Measurements from ENCODE around the gene VPS33B. TPM values are rescaled to one million over a fixed set of nuclear protein-coding genes. Genes with fewer than 3 reads are reported as not detected.

The VPS33B gene
- total RNA-seq, 1 experiment from 2014 or later: 19.5 TPM

- peak overlapping the region; percentile 60 for H3K27ac ChIP-seq (ENCODE audit: low read depth, low read length, poor library complexity, severe bottlenecking)
- no peaks in the 10 kb centered on the region for H3K9me3 ChIP-seq (ENCODE audit: low read depth, low read length, poor library complexity, severe bottlenecking)
- ChIA-PET CTCF (no interaction called here), POLR2A (ENCODE audit: low non-redundant PET) (no interaction called here)
- H3K36me3 ChIP-seq (ENCODE audit: insufficient read depth, low read length, poor library complexity, severe bottlenecking): peaks cover 100% of the 10 kb centered on the region
- no TSS peak for BruUV-seq (replicated peaks)
- intact Hi-C loops (cut with micrococcal nuclease; ENCODE audit: unreplicated experiment): no loop called here
- H3K27me3 ChIP-seq (replicated peaks; ENCODE audit: insufficient read depth, low read depth, low read length, poor library complexity): no peaks in the 10 kb centered on the region
- no peaks in the 10 kb centered on the region for H3K4me1 ChIP-seq (ENCODE audit: insufficient read depth, low read length, poor library complexity, severe bottlenecking)
- no peak for TF ChIP-seq EZH2 (IDR thresholded peaks at IDR 0.05; ENCODE audit: borderline replicate concordance, low read depth, low read length, poor library complexity, severe bottlenecking)
- TF ChIP-seq CTCF (conservative IDR thresholded peaks at IDR 0.05; ENCODE audit: low read depth, low read length): no peak
- no peak for DNase-seq (ENCODE audit: low spot score)
- H3K4me3 ChIP-seq (ENCODE audit: low read depth, low read length, poor library complexity, severe bottlenecking): no peak overlapping the region
These were observed 42.8 kb downstream of the VPS33B start for GRCh38 chr15:90979582-90979981.

- BruUV-seq (replicated peaks): no TSS peak
- H3K36me3 ChIP-seq (ENCODE audit: insufficient read depth, low read length, poor library complexity, severe bottlenecking): peaks cover 98% of the 10 kb centered on the region
- TF ChIP-seq CTCF (conservative IDR thresholded peaks at IDR 0.05; ENCODE audit: low read depth, low read length) (no peak), EZH2 (IDR thresholded peaks at IDR 0.05; ENCODE audit: borderline replicate concordance, low read depth, low read length, poor library complexity, severe bottlenecking) (no peak)
- H3K27ac ChIP-seq (ENCODE audit: low read depth, low read length, poor library complexity, severe bottlenecking): no peak overlapping the region
- no peaks in the 10 kb centered on the region for H3K9me3 ChIP-seq (ENCODE audit: low read depth, low read length, poor library complexity, severe bottlenecking)
- intact Hi-C loops (cut with micrococcal nuclease; ENCODE audit: unreplicated experiment): no loop called here
- no peaks in the 10 kb centered on the region for H3K4me1 ChIP-seq (ENCODE audit: insufficient read depth, low read length, poor library complexity, severe bottlenecking)
- H3K27me3 ChIP-seq (replicated peaks; ENCODE audit: insufficient read depth, low read depth, low read length, poor library complexity): no peaks in the 10 kb centered on the region
- ChIA-PET CTCF (no interaction called here), POLR2A (ENCODE audit: low non-redundant PET) (no interaction called here)
- no peak overlapping the region for H3K4me3 ChIP-seq (ENCODE audit: low read depth, low read length, poor library complexity, severe bottlenecking)
- DNase-seq (ENCODE audit: low spot score): no peak
These were observed 48.2 kb downstream of the VPS33B start for GRCh38 chr15:90974216-90974615.

- DNase-seq (ENCODE audit: low spot score): no peak
- ChIA-PET CTCF (no interaction called here), POLR2A (ENCODE audit: low non-redundant PET) (no interaction called here)
- Histone ChIP-seq H3K27ac (ENCODE audit: low read depth, low read length, poor library complexity, severe bottlenecking) (no peak overlapping the region), H3K27me3 (replicated peaks; ENCODE audit: insufficient read depth, low read depth, low read length, poor library complexity) (no peaks in the 10 kb centered on the region), H3K36me3 (ENCODE audit: insufficient read depth, low read length, poor library complexity, severe bottlenecking) (peaks cover 98% of the 10 kb centered on the region), H3K4me1 (ENCODE audit: insufficient read depth, low read length, poor library complexity, severe bottlenecking) (no peaks in the 10 kb centered on the region), H3K4me3 (ENCODE audit: low read depth, low read length, poor library complexity, severe bottlenecking) (no peak overlapping the region), H3K9me3 (ENCODE audit: low read depth, low read length, poor library complexity, severe bottlenecking) (no peaks in the 10 kb centered on the region)
- intact Hi-C loops (cut with micrococcal nuclease; ENCODE audit: unreplicated experiment): no loop called here
- TF ChIP-seq EZH2 (IDR thresholded peaks at IDR 0.05; ENCODE audit: borderline replicate concordance, low read depth, low read length, poor library complexity, severe bottlenecking) (no peak), CTCF (conservative IDR thresholded peaks at IDR 0.05; ENCODE audit: low read depth, low read length) (no peak)
- BruUV-seq (replicated peaks): no TSS peak
These were observed 50.3 kb downstream of the VPS33B start for GRCh38 chr15:90972133-90972532.
